ENCODE measurements around the gene FAM53B. TPM values are rescaled to one million over a fixed set of nuclear protein-coding genes. Genes with fewer than 3 reads are reported as not detected.
A peak's percentile ranks its signal among the peaks of the same experiment; 100 is the strongest.

The FAM53B gene
- total and polyA plus RNA-seq, 12 donors, result 11.6 to 42.9 (median 29.1) TPM

- intact Hi-C loops (cut with DNase I), result no loop called here
- no peak overlapping the region for H3K4me3 ChIP-seq
- H3K27me3 ChIP-seq, result no peaks in the 10 kb centered on the region
- WGBS, 2 donors, result 89 to 97% methylated on average over 7 of the region's 7 CpGs
- H3K4me1 ChIP-seq, result peaks cover 46 to 100% (median 98%) of the 10 kb centered on the region in 9 donors
- H3K27ac ChIP-seq, result peak overlapping the region in 3 of 10 donors; percentile 19 to 83 (median 78)
- ATAC-seq (no peak), DNase-seq (no peak)
- H3K9me3 ChIP-seq, result no peaks in the 10 kb centered on the region
- peaks cover 0 to 5% (median 0%) of the 10 kb centered on the region in 9 donors for H3K36me3 ChIP-seq
- TF ChIP-seq, protein P1, sequence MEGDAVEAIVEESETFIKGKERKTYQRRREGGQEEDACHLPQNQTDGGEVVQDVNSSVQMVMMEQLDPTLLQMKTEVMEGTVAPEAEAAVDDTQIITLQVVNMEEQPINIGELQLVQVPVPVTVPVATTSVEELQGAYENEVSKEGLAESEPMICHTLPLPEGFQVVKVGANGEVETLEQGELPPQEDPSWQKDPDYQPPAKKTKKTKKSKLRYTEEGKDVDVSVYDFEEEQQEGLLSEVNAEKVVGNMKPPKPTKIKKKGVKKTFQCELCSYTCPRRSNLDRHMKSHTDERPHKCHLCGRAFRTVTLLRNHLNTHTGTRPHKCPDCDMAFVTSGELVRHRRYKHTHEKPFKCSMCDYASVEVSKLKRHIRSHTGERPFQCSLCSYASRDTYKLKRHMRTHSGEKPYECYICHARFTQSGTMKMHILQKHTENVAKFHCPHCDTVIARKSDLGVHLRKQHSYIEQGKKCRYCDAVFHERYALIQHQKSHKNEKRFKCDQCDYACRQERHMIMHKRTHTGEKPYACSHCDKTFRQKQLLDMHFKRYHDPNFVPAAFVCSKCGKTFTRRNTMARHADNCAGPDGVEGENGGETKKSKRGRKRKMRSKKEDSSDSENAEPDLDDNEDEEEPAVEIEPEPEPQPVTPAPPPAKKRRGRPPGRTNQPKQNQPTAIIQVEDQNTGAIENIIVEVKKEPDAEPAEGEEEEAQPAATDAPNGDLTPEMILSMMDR (IDR thresholded peaks at IDR 0.05), result no peak
Observed at GRCh38 chr10:124725791-124726190, 18.4 kb downstream of the FAM53B start.

- H3K4me1 ChIP-seq, result peaks cover 46 to 100% (median 99%) of the 10 kb centered on the region in 9 donors
- DNase-seq (no peak), ATAC-seq (no peak)
- no peak overlapping the region for H3K4me3 ChIP-seq
- 91 to 92% methylated on average over 9 of the region's 9 CpGs for WGBS, 2 donors
- TF ChIP-seq, protein P1 (IDR thresholded peaks at IDR 0.05), result no peak
- intact Hi-C loops (cut with DNase I), result no loop called here
- H3K27me3 ChIP-seq, result no peaks in the 10 kb centered on the region
- H3K9me3 ChIP-seq, result no peaks in the 10 kb centered on the region
- peak overlapping the region in 7 of 10 donors; percentile 74 to 90 (median 83) for H3K27ac ChIP-seq
- peaks cover 0 to 5% (median 0%) of the 10 kb centered on the region in 9 donors for H3K36me3 ChIP-seq
Observed at GRCh38 chr10:124725171-124725631, 19.0 kb downstream of the FAM53B start.

- peaks cover 0 to 5% (median 0%) of the 10 kb centered on the region in 9 donors for H3K36me3 ChIP-seq
- TF ChIP-seq, protein P1 (IDR thresholded peaks at IDR 0.05), result peak in 2 of 9 donors; percentile 3 to 6
- peak overlapping the region; percentile 65 to 90 (median 80) for H3K27ac ChIP-seq
- DNase-seq (no peak), ATAC-seq (no peak)
- H3K9me3 ChIP-seq, result no peaks in the 10 kb centered on the region
- no peak overlapping the region for H3K4me3 ChIP-seq
- H3K27me3 ChIP-seq, result no peaks in the 10 kb centered on the region
- 62 to 65% methylated on average over 20 of the region's 20 CpGs for WGBS, 2 donors
- intact Hi-C loops (cut with DNase I), result loop anchor here in 2 of 10 donors (5.0 kb wide), 2 partner anchors 57 to 92 kb away; no protein-coding TSS in a partner anchor
- peaks cover 47 to 100% (median 99%) of the 10 kb centered on the region in 9 donors for H3K4me1 ChIP-seq
Observed at GRCh38 chr10:124724279-124725027, 19.7 kb downstream of the FAM53B start.

- Histone ChIP-seq H3K4me1 (peaks cover 45 to 100% (median 99%) of the 10 kb centered on the region in 9 donors), H3K36me3 (peaks cover 0 to 5% (median 0%) of the 10 kb centered on the region in 9 donors), H3K9me3 (no peaks in the 10 kb centered on the region), H3K27me3 (no peaks in the 10 kb centered on the region), H3K4me3 (peak overlapping the region in 1 of 10 donors; percentile 12), H3K27ac (peak overlapping the region; percentile 65 to 90 (median 80))
- TF ChIP-seq, protein P1 (IDR thresholded peaks at IDR 0.05), result peak in 1 of 9 donors; percentile 4
- ATAC-seq, result no peak
- DNase-seq, result no peak
- intact Hi-C loops (cut with DNase I), result loop anchor here in 2 of 10 donors (5.0 kb wide), 2 partner anchors 57 to 92 kb away; no protein-coding TSS in a partner anchor
- 44 to 46% methylated on average over 9 of the region's 9 CpGs for WGBS, 2 donors
Observed at GRCh38 chr10:124723826-124724225, 20.4 kb downstream of the FAM53B start.
